Esophagus muscularis mucosa (tissue), 4 donors: ENCODE results near the gene CYTH1.

ENCODE experiments used
- EP300 ChIP-seq: sonication (generic); formaldehyde crosslinking; IDR thresholded peaks from one replicate; pipeline ENCODE4 v1.6.1; 2017; ENCODE audit warnings: antibody characterized with exemption
- POLR2AphosphoS5 ChIP-seq, 2 donors: sonication (generic); formaldehyde crosslinking; IDR thresholded peaks; one replicate each; pipeline ENCODE4 v1.6.1; 2017; ENCODE audit warnings: antibody characterized with exemption in 2 of 2
- TF ChIP-seq, protein P1 (sequence below), 3 experiments: fragments of 200-600 bp in 2 of 3; fragments of 450-650 bp in 1 of 3; sonication (generic) in 2 of 3; IDR thresholded peaks; one replicate each; pipeline ENCODE4 v1.5.1; 2017 to 2019; ENCODE audit warnings: antibody characterized with exemption in 3 of 3, mild to moderate bottlenecking in 2 of 3, moderate library complexity in 1 of 3

DNA sequence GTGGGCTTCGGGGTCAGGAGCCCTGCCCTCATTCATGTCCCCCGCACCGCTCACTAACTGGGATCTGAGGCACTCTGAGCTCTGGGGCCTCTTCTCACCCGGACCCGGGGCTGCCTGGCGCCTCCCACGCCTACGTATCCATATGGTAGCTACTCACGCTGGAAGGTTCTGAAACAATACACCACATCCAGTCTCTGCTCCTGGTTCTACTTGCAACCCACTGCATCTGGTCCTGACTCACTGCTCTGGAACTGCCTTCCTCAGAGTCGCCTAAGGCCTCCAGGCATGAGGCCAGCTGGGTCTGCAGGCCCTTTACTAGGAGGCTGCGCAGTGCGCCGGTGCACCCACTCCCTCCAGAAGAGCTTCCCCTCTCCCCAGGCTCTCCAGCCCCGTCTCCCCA is 40.5 kb upstream of the CYTH1 start:
- no peak for TF ChIP-seq POLR2AphosphoS5 (IDR thresholded peaks at IDR 0.05)
- TF ChIP-seq, protein P1, sequence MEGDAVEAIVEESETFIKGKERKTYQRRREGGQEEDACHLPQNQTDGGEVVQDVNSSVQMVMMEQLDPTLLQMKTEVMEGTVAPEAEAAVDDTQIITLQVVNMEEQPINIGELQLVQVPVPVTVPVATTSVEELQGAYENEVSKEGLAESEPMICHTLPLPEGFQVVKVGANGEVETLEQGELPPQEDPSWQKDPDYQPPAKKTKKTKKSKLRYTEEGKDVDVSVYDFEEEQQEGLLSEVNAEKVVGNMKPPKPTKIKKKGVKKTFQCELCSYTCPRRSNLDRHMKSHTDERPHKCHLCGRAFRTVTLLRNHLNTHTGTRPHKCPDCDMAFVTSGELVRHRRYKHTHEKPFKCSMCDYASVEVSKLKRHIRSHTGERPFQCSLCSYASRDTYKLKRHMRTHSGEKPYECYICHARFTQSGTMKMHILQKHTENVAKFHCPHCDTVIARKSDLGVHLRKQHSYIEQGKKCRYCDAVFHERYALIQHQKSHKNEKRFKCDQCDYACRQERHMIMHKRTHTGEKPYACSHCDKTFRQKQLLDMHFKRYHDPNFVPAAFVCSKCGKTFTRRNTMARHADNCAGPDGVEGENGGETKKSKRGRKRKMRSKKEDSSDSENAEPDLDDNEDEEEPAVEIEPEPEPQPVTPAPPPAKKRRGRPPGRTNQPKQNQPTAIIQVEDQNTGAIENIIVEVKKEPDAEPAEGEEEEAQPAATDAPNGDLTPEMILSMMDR (IDR thresholded peaks at IDR 0.05) = no peak
- no peak for TF ChIP-seq EP300
